ENCODE measurements around the gene CCDC50. TPM values are rescaled to one million over a fixed set of nuclear protein-coding genes. Genes with fewer than 3 reads are reported as not detected.

CCDC50 gene
- total and polyA plus RNA-seq, 12 donors: 18.3 to 92.1 (median 61.8) TPM

DNA sequence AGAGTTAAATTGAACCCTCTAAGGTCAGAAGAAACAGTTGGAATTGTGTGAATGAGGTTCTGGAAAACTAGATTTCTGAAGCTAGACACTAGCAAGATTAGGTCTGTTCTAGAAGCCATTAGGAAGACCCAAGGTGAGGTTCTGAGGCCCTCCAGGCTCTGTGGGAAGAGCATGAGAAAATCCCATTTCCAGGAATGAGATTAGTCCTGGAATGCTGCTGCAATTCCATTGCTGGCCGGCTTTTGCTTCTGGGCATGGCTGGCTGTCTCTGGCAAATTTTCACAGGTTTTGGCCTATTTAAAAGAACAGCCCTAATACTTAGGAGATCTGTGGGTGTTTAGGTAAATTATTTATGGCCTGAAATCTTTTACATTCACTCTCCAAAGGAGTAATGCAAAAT lies 104.8 kb downstream of the CCDC50 start:
- WGBS, 4 donors: 83 to 100% (median 91%) methylated on average over 1 of the region's 1 CpG
- no peak overlapping the region for H3K4me3 ChIP-seq

GRCh38 chr3:191435981-191436380 lies 106.8 kb downstream of the CCDC50 start:
- no peaks in the 10 kb centered on the region for H3K27me3 ChIP-seq
- no peaks in the 10 kb centered on the region for H3K4me1 ChIP-seq (replicated peaks in 1 of 2)
- 39 to 53% (median 45%) methylated on average over 2 of the region's 2 CpGs for WGBS, 4 donors
- no peak overlapping the region for H3K4me3 ChIP-seq
- intact Hi-C loops (cut with DNase I): no loop called here
- H3K9me3 ChIP-seq (replicated peaks in 1 of 3): no peaks in the 10 kb centered on the region
- TF ChIP-seq, protein P1, sequence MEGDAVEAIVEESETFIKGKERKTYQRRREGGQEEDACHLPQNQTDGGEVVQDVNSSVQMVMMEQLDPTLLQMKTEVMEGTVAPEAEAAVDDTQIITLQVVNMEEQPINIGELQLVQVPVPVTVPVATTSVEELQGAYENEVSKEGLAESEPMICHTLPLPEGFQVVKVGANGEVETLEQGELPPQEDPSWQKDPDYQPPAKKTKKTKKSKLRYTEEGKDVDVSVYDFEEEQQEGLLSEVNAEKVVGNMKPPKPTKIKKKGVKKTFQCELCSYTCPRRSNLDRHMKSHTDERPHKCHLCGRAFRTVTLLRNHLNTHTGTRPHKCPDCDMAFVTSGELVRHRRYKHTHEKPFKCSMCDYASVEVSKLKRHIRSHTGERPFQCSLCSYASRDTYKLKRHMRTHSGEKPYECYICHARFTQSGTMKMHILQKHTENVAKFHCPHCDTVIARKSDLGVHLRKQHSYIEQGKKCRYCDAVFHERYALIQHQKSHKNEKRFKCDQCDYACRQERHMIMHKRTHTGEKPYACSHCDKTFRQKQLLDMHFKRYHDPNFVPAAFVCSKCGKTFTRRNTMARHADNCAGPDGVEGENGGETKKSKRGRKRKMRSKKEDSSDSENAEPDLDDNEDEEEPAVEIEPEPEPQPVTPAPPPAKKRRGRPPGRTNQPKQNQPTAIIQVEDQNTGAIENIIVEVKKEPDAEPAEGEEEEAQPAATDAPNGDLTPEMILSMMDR (IDR thresholded peaks at IDR 0.05): no peak
- H3K36me3 ChIP-seq (replicated peaks in 1 of 2): no peaks in the 10 kb centered on the region
- no peak for DNase-seq
- no peak overlapping the region for H3K27ac ChIP-seq

More for the DNA sequence above, 104.8 kb downstream of the CCDC50 start:
- Histone ChIP-seq H3K36me3 (replicated peaks in 1 of 2) (no peaks in the 10 kb centered on the region), H3K27me3 (no peaks in the 10 kb centered on the region), H3K4me1 (replicated peaks in 1 of 2) (no peaks in the 10 kb centered on the region), H3K27ac (no peak overlapping the region), H3K9me3 (replicated peaks in 1 of 3) (no peaks in the 10 kb centered on the region)
- intact Hi-C loops (cut with DNase I): no loop called here
- TF ChIP-seq, protein P1 (IDR thresholded peaks at IDR 0.05): no peak
- no peak for TF ChIP-seq POLR2A (IDR thresholded peaks at IDR 0.05)
- no peak for DNase-seq

DNA sequence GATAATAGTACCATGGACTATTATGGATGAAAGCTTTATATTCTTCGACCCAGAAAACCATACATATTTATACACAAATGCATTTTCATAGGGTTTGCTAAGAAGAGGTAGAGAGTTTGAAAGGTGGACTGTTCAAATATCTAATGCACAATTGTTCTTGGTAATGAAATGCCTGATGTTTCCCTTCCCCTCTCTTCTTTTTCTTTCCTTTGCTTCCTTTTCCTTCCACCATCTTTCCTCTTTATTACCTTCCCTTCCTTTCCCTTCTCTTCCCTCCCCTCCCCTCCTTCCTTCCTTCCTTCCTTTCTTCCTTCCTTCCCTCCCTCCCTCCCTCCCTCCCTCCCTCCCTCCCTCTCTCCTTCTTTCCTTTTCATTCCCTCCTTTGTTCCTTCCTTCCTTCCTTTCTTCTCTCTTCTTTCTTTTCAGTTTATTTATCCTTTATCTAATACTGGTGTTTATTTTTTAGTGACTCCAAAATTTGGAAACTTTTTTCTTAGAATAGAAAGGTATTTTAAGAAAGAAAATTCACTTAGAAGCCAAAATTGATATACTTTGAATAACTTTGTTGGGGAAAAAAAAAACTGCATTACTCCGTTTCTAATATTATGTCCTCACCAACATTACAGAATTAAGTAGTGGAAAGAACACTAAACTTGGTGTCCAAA lies 109.1 kb downstream of the CCDC50 start:
- 79 to 86% (median 84%) methylated on average over 2 of the region's 2 CpGs for WGBS, 4 donors
- Histone ChIP-seq H3K4me1 (replicated peaks in 1 of 2) (no peaks in the 10 kb centered on the region), H3K27ac (no peak overlapping the region), H3K36me3 (replicated peaks in 1 of 2) (no peaks in the 10 kb centered on the region), H3K27me3 (no peaks in the 10 kb centered on the region), H3K4me3 (no peak overlapping the region), H3K9me3 (replicated peaks in 1 of 3) (no peaks in the 10 kb centered on the region)
- intact Hi-C loops (cut with DNase I): no loop called here
- DNase-seq: no peak
- TF ChIP-seq, protein P1 (IDR thresholded peaks at IDR 0.05): no peak
- TF ChIP-seq POLR2A (IDR thresholded peaks at IDR 0.05): no peak

DNA sequence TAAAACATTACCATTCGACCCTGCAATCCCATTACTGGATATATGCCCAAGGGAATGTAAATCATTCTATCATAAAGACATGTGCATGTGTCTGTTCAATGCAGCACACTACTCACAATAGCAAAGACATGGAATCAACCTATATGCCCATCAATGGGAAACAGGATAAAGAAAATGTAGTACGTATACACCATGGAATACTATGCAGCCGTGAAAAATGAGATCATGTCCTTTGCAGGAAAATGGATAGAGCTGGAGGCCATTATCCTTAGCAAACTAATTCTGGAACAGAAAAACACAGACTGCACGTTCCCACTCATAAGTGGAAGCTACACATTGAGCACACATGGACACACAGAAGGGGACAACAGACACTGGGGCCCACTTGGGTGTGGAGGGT lies 111.3 kb downstream of the CCDC50 start:
- no peaks in the 10 kb centered on the region for H3K9me3 ChIP-seq (replicated peaks in 1 of 3)
- WGBS, 4 donors: 74 to 90% (median 84%) methylated on average over 4 of the region's 4 CpGs
- H3K36me3 ChIP-seq (replicated peaks in 1 of 2): no peaks in the 10 kb centered on the region
- H3K27ac ChIP-seq: no peak overlapping the region
- H3K27me3 ChIP-seq: no peaks in the 10 kb centered on the region
- H3K4me3 ChIP-seq: no peak overlapping the region
- TF ChIP-seq, protein P1 (IDR thresholded peaks at IDR 0.05): no peak
- no peak for TF ChIP-seq POLR2A (IDR thresholded peaks at IDR 0.05)
- no peaks in the 10 kb centered on the region for H3K4me1 ChIP-seq (replicated peaks in 1 of 2)
- intact Hi-C loops (cut with DNase I): no loop called here
- no peak for DNase-seq

Measured in adrenal gland (tissue), 12 donors.